Activated CD4-positive, alpha-beta memory T cell treated with anti-CD3 and anti-CD28 coated beads for 36 hours (primary cell): Measurements from ENCODE around the gene HSD11B1L. TPM values are rescaled to one million over a fixed set of nuclear protein-coding genes. Genes with fewer than 3 reads are reported as not detected.
"Not testable (repeated sequence)": the region's sequence is repeated elsewhere in the genome, so short reads cannot be mapped to it uniquely, and the experiment has no call there.

ENCODE experiments used
- CTCF ChIA-PET: fragments of 350-600 bp; sonication (Branson Sonifier 250); formaldehyde crosslinking; loops from one replicate; lab custom pipeline; 2021; ENCODE audit warnings: antibody characterized with exemption, inconsistent platforms; lab: Charles Lee
- POLR2A ChIA-PET: fragments of 350-600 bp; sonication (Branson Sonifier 250); formaldehyde crosslinking; loops from one replicate; lab custom pipeline; 2021; ENCODE audit warnings: antibody characterized with exemption; lab: Charles Lee
- DNase-seq: peaks from one replicate; pipeline ENCODE4 v3.0.0-alpha.2; 2020
- H3K27ac Mint-ChIP-seq: one replicate; pipeline ENCODE4 v1.8.0; 2021; ENCODE audit warnings: mixed read lengths
- H3K27me3 Mint-ChIP-seq: one replicate; pipeline ENCODE4 v1.8.0; 2021; ENCODE audit warnings: mixed read lengths
- H3K36me3 Mint-ChIP-seq: one replicate; pipeline ENCODE4 v1.8.0; 2021; ENCODE audit warnings: mixed read lengths
- H3K4me1 Mint-ChIP-seq: one replicate; pipeline ENCODE4 v1.8.0; 2021; ENCODE audit warnings: low read depth, mixed read lengths
- H3K4me3 Mint-ChIP-seq: one replicate; pipeline ENCODE4 v1.8.0; 2021; ENCODE audit warnings: mild to moderate bottlenecking, mixed read lengths
- H3K9me3 Mint-ChIP-seq: one replicate; pipeline ENCODE4 v1.8.0; 2021; ENCODE audit warnings: mixed read lengths
- intact Hi-C: fragments of 100-400 bp; cut with micrococcal nuclease; formaldehyde crosslinking; loops from one replicate; pipeline ENCODE4 v1.15.1; 2023
- total RNA-seq, 2 experiments: library from RNA; stranded (reverse); gene quantifications; one replicate each; pipeline ENCODE4 v1.2.3, GENCODE V29; 2021

The HSD11B1L gene
- total RNA-seq, 2 experiments from 2014 or later, result 3.8 to 4.1 TPM

GRCh38 chr19:5696196-5697021 is 15.6 kb downstream of the HSD11B1L start:
- POLR2A ChIA-PET, result interaction anchor here (0.8 to 1.1 kb wide), 2 partner anchors 9 to 22 kb away, joined by 3 to 4 read pairs; no protein-coding TSS in a partner anchor
- H3K36me3 Mint-ChIP-seq, result peaks cover 53% of the 10 kb centered on the region
- peak overlapping the region; percentile 45 for H3K27ac Mint-ChIP-seq
- H3K9me3 Mint-ChIP-seq, result no peaks in the 10 kb centered on the region
- no peak overlapping the region for H3K4me3 Mint-ChIP-seq
- CTCF ChIA-PET, result no interaction called here
- intact Hi-C loops, result no loop called here
- H3K4me1 Mint-ChIP-seq, result peaks cover 15% of the 10 kb centered on the region
- DNase-seq, result no peak
- H3K27me3 Mint-ChIP-seq, result no peaks in the 10 kb centered on the region

GRCh38 chr19:5697022-5697889 is 16.4 kb downstream of the HSD11B1L start:
- Mint-ChIP-seq H3K36me3 (peaks cover 49% of the 10 kb centered on the region), H3K4me1 (peaks cover 11% of the 10 kb centered on the region), H3K27me3 (no peaks in the 10 kb centered on the region), H3K4me3 (no peak overlapping the region), H3K27ac (peak overlapping the region; percentile 57), H3K9me3 (no peaks in the 10 kb centered on the region)
- no peak for DNase-seq
- intact Hi-C loops, result no loop called here
- ChIA-PET CTCF (no interaction called here), POLR2A (interaction anchor here (1.0 kb wide), 1 partner anchor 19 kb away, joined by 3 read pairs; no protein-coding TSS in a partner anchor)

- ChIA-PET CTCF (interaction anchor here (0.8 kb wide), 1 partner anchor 8 kb away, joined by 3 read pairs; no protein-coding TSS in a partner anchor), POLR2A (interaction anchor here (1.0 kb wide), 1 partner anchor 18 kb away, joined by 3 read pairs; no protein-coding TSS in a partner anchor)
- Mint-ChIP-seq H3K27ac (peak overlapping the region; percentile 38), H3K4me3 (no peak overlapping the region), H3K27me3 (no peaks in the 10 kb centered on the region), H3K4me1 (peaks cover 4% of the 10 kb centered on the region), H3K36me3 (peaks cover 43% of the 10 kb centered on the region), H3K9me3 (no peaks in the 10 kb centered on the region)
- intact Hi-C loops, result no loop called here
- no peak for DNase-seq
These were observed 17.2 kb downstream of the HSD11B1L start for GRCh38 chr19:5697890-5698634.

GRCh38 chr19:5698635-5699422 is 18.0 kb downstream of the HSD11B1L start:
- POLR2A ChIA-PET, result no interaction called here

GRCh38 chr19:5700455-5701092 is 19.7 kb downstream of the HSD11B1L start:
- Mint-ChIP-seq H3K4me1 (no peaks in the 10 kb centered on the region), H3K4me3 (no peak overlapping the region), H3K36me3 (peaks cover 39% of the 10 kb centered on the region), H3K27me3 (no peaks in the 10 kb centered on the region), H3K27ac (no peak overlapping the region), H3K9me3 (no peaks in the 10 kb centered on the region)
- CTCF ChIA-PET, result interaction anchor here (0.9 kb wide), 1 partner anchor 11 kb away, joined by 3 read pairs; no protein-coding TSS in a partner anchor
- intact Hi-C loops, result no loop called here
- POLR2A ChIA-PET, result no interaction called here
- no peak for DNase-seq

More at GRCh38 chr19:5698635-5699422, 18.0 kb downstream of the HSD11B1L start:
- H3K4me1 Mint-ChIP-seq, result no peaks in the 10 kb centered on the region
- intact Hi-C loops, result no loop called here
- CTCF ChIA-PET, result interaction anchor here (0.8 to 0.9 kb wide), 2 partner anchors 9 to 12 kb away, joined by 3 read pairs; no protein-coding TSS in a partner anchor
- no peaks in the 10 kb centered on the region for H3K9me3 Mint-ChIP-seq
- peak overlapping the region; percentile 13 for H3K27ac Mint-ChIP-seq
- H3K36me3 Mint-ChIP-seq, result peaks cover 45% of the 10 kb centered on the region
- no peak overlapping the region for H3K4me3 Mint-ChIP-seq
- DNase-seq, result no peak
- no peaks in the 10 kb centered on the region for H3K27me3 Mint-ChIP-seq

- H3K4me1 Mint-ChIP-seq, H3K9me3 Mint-ChIP-seq, DNase-seq, H3K27me3 Mint-ChIP-seq, H3K27ac Mint-ChIP-seq, H3K4me3 Mint-ChIP-seq, POLR2A ChIA-PET, intact Hi-C loops, CTCF ChIA-PET: not testable (repeated sequence)
- H3K36me3 Mint-ChIP-seq, result peaks cover 40% of the 10 kb centered on the region
These were observed 21.2 kb downstream of the HSD11B1L start for GRCh38 chr19:5702053-5702410.

GRCh38 chr19:5703819-5704818 is 23.3 kb downstream of the HSD11B1L start:
- no peak for DNase-seq
- H3K9me3 Mint-ChIP-seq, result no peaks in the 10 kb centered on the region
- H3K36me3 Mint-ChIP-seq, result peaks cover 32% of the 10 kb centered on the region
- no peak overlapping the region for H3K27ac Mint-ChIP-seq
- POLR2A ChIA-PET, result no interaction called here
- no peak overlapping the region for H3K4me3 Mint-ChIP-seq
- CTCF ChIA-PET, result no interaction called here
- H3K4me1 Mint-ChIP-seq, result no peaks in the 10 kb centered on the region
- H3K27me3 Mint-ChIP-seq, result no peaks in the 10 kb centered on the region
- intact Hi-C loops, result no loop called here

GRCh38 chr19:5705552-5705951 is 24.7 kb downstream of the HSD11B1L start:
- Mint-ChIP-seq H3K4me3 (no peak overlapping the region), H3K4me1 (no peaks in the 10 kb centered on the region), H3K27ac (no peak overlapping the region), H3K9me3 (no peaks in the 10 kb centered on the region), H3K27me3 (no peaks in the 10 kb centered on the region), H3K36me3 (peaks cover 36% of the 10 kb centered on the region)
- CTCF ChIA-PET, result interaction anchor here (1.0 kb wide), 1 partner anchor 16 kb away, joined by 3 read pairs; the partner anchor contains the start of gene RPL36
- no peak for DNase-seq
- intact Hi-C loops, result no loop called here
- POLR2A ChIA-PET, result interaction anchor here (0.6 to 1.7 kb wide), 4 partner anchors 8 to 14 kb away, joined by 3 to 6 read pairs (median 5); no protein-coding TSS in a partner anchor

GRCh38 chr19:5706876-5707573 is 26.2 kb downstream of the HSD11B1L start:
- H3K9me3 Mint-ChIP-seq, result no peaks in the 10 kb centered on the region
- no peak overlapping the region for H3K4me3 Mint-ChIP-seq
- DNase-seq, result no peak
- H3K36me3 Mint-ChIP-seq, result peaks cover 29% of the 10 kb centered on the region
- POLR2A ChIA-PET, result interaction anchor here (1.0 to 1.4 kb wide), 3 partner anchors 11 to 13 kb away, joined by 3 to 6 read pairs (median 6); no protein-coding TSS in a partner anchor
- CTCF ChIA-PET, result interaction anchor here (1.8 kb wide), 1 partner anchor 17 kb away, joined by 6 read pairs; the partner anchor contains the start of gene RPL36
- no peaks in the 10 kb centered on the region for H3K27me3 Mint-ChIP-seq
- H3K27ac Mint-ChIP-seq, result no peak overlapping the region
- H3K4me1 Mint-ChIP-seq, result no peaks in the 10 kb centered on the region
- intact Hi-C loops, result no loop called here
